GM21526 (cell line): Measurements from ENCODE around the gene STK24.

ENCODE experiments used
- ATAC-seq: cut with Tn5 transposase; IDR thresholded peaks from one replicate; pipeline ENCODE4 v1.9.1; 2021; ENCODE audit warnings: moderate library complexity; ENCODE audit not compliant: unreplicated experiment, low FRiP score

The STK24 gene

GRCh38 chr13:98442391-98443230 is 134.3 kb downstream of the STK24 start:
- ATAC-seq: no peak

DNA sequence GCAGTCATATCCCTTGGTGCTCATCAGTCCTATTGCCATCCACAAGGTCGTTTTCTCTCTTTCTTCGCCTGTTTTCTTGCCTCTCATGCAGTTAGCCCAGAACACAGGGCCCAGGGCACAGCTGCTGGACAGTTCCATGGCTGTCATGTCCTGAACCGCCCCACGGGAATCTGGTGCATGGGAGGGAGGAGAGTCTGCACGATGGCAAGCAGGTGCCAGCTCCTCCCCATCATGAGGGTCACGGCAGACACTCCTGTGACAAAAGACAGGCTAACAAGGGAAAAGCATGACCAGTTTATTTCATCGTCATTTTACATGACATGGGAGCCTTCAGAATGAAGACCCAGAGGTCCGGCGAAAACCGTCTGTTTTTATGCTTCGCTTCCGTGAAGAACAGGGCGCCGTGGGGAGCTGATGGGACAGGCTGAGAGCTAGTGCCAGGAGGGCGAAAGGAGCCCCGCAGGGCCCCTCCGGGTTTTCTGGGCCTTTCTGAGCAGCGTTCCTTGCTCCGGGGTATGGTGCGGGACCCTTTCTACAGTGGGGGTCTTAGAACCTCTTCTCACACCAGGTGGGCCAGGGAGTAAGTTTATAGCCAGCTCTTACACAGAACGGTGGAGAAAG is 135.7 kb downstream of the STK24 start:
- no peak for ATAC-seq

- no peak for ATAC-seq
Observed at GRCh38 chr13:98440390-98441055, 136.4 kb downstream of the STK24 start.

DNA sequence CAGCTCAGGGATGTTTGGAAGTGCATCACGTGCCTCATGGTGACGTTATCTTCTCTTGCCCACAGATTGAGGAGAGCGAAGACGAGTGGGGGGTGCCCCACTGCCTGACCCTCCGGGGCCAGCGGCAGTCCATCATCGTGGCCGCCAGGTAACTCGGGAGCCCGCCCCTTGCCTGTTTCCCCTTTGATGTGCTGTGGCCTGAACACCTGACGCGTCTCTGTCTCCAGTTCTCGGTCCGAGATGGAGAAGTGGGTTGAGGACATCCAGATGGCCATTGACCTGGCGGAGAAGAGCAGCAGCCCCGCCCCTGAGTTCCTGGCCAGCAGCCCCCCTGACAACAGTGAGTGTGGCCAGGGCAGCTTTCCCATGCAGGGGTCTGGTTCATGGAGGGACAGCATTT is 137.0 kb downstream of the STK24 start:
- no peak for ATAC-seq

- no peak for ATAC-seq
Observed at GRCh38 chr13:98439126-98439828, 137.6 kb downstream of the STK24 start.

DNA sequence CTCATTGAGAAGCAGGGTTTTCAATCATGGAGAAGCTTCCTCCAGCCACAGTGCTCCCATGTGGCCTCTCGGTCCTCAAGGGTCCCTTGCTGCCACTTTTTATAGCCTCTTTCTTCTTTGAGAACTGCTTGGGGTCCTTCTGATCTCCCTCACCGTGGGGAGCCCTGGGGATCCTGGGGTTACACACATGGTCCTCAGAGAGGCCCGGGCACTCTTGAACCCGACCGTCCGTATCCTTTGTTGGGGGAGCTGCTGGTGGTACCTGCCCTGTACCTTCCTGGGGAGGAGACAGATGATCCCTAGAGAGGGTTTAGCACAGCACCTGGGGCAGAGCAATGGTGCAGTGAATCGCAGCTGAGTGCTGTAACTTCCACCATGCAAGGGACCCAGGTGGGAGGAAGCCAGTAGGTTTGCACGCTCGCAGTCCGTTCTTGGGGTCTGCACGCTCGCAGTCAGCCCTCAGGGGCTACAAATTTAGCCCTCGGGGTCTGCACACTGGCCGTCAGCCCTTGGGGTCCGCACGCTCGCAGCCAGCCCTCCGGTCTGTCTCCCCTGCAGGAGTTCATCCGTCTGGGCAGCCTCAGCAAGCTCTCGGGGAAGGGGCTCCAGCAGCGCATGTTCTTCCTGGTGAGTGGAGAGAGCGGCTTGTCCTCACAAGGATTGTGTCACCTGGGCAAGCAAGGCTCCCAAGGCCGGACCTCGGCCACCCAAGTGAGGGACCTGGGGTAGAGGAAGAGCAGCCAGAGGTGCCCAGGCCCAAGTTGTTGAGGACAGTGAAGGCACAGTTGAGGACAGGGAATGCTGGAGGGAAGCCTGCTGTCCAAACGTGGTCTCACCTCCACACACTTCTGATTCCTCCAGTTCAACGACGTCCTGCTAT is 138.4 kb downstream of the STK24 start:
- ATAC-seq: no peak

DNA sequence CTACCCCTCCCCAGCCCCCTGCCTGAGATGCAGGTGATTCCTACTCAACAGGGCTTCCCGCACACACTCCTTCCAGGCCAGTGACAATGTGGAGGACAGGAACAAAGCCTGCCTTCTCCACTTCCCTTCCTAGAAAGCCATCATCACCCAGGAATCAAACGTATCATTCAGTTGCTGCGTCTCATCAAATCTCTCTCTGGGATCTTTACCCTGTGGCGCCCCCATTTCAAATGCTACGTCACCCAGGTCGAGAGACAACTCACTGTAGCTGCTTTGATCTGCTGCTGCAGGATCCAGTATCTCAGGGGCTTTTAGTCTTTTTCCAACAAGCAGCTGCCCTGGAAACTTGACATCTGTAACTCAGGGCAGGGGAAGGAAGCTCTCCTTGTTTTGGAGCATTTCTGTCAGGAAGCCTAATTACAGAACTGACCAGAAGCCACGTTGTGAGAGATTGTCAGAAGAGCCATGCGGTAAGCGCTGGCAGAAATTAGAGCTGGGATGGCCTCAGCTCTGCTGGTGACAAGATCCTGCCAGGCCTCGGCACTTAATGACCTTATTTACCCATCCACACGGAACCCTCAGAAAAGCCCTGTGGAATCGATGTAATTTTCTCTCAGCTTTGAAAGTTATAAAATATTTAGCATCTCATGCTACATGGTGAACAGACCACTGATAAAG is 140.5 kb downstream of the STK24 start:
- no peak for ATAC-seq

- no peak for ATAC-seq
Observed at GRCh38 chr13:98435376-98435775, 141.5 kb downstream of the STK24 start.

- no peak for ATAC-seq
Observed at GRCh38 chr13:98434060-98434459, 142.8 kb downstream of the STK24 start.

GRCh38 chr13:98433654-98434053 is 143.3 kb downstream of the STK24 start:
- ATAC-seq: no peak

DNA sequence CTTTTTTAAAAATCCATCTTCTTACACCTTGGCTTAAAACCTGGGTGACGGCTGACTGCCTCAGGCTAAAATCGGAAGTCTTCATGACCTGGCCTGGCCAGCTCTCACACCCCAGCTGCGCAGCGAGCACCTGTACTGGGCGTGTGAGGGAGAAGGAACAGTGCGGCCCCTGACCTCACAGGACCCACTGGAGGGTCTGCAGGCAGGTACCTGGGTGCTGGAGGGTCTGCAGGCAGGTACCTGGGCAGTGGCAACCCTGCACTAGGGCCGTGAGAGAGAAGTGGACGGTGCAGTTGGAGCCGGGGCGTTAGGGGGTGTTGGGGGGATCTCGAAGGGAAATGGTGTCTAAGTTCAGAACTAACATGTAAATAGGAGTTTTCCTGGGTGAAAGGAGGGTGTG is 144.3 kb downstream of the STK24 start:
- no peak for ATAC-seq

- ATAC-seq: no peak
Observed at GRCh38 chr13:98429977-98430736, 146.8 kb downstream of the STK24 start.

- ATAC-seq: no peak
Observed at GRCh38 chr13:98429531-98429930, 147.4 kb downstream of the STK24 start.

DNA sequence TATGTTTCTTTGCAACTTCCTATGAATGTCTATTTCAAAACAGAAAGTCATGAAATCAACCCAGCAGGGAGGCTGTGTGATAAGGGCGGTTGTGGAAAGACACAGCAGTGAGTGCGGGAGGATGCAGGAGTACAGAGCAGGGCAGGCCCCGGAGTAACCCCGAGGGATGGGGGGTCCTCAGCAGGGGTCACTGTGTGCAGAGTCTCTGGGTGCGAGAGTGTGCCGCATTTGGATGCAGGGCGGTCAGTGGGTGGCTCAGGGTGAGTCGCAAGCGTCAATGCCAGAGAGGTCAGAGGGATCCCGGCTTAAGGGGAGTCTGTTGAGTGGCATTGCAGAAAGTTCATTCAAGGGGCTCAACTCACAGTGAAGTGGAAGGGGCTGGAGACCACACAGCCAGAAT is 147.8 kb downstream of the STK24 start:
- ATAC-seq: no peak

GRCh38 chr13:98428256-98428966 is 148.5 kb downstream of the STK24 start:
- ATAC-seq: no peak

- ATAC-seq: no peak
Observed at GRCh38 chr13:98427331-98427995, 149.4 kb downstream of the STK24 start.

DNA sequence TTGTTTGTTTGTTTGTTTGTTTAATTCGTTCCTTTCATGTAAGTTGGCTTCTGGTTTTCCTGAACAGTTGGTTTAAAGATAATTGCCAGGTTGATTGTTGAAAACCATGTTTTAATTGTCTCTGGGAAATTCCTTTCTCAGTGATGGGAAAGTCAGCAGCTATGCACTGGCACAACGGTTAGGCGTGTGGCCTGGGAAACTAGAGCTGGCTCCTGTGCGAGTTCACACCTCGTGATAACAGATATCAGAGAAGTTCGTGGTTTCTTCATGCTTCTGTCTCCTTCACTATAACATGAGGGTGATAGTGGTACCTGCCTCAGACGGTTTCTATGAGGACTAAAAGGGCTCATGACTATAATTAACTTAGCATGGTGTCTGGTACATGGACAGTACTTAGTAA is 153.5 kb downstream of the STK24 start:
- ATAC-seq: no peak

GRCh38 chr13:98422046-98422445 is 154.9 kb downstream of the STK24 start:
- no peak for ATAC-seq
